HL-60 (cell line): ENCODE measurements around the gene PARP1.

Source experiments
- DNase-seq, 2 experiments: peaks; one replicate each; pipeline ENCODE4 v3.0.0-alpha.2; 2010 to 2020; ENCODE audit warnings: low read depth in 1 of 2, low spot score in 1 of 2
- H3K27ac ChIP-seq: fragments of 250-450 bp; sonication (Bioruptor Pico); replicated peaks from 2 replicates; pipeline ENCODE4 v1.5.1; 2020; ENCODE audit warnings: mild to moderate bottlenecking, moderate library complexity
- H3K27me3 ChIP-seq: fragments of 250-450 bp; sonication (Bioruptor Pico); 2 replicates; pipeline ENCODE4 v1.5.1; 2021; ENCODE audit warnings: mild to moderate bottlenecking, moderate library complexity; ENCODE audit not compliant: insufficient read depth, poor library complexity, severe bottlenecking
- H3K4me3 ChIP-seq: replicated peaks from 2 replicates; pipeline ENCODE4 v1.5.1; 2011; ENCODE audit warnings: mild to moderate bottlenecking, control low read depth, low read length; ENCODE audit not compliant: insufficient read depth
- CTCF ChIP-seq: IDR thresholded peaks from one replicate; pipeline ENCODE4 v1.5.1; 2011; ENCODE audit warnings: low read length, control low read depth, inconsistent platforms; ENCODE audit not compliant: insufficient read depth
- GABPA ChIP-seq: IDR thresholded peaks from 2 replicates; pipeline ENCODE4 v1.6.1; 2012; ENCODE audit warnings: low read depth
- POLR2AphosphoS5 ChIP-seq: IDR thresholded peaks from 2 replicates; pipeline ENCODE4 v1.6.1; 2012; ENCODE audit warnings: low read depth
- REST ChIP-seq: IDR thresholded peaks from 2 replicates; pipeline ENCODE4 v1.6.1; 2012; ENCODE audit warnings: low read depth; ENCODE audit not compliant: insufficient replicate concordance
- SPI1 ChIP-seq: IDR thresholded peaks from 2 replicates; pipeline ENCODE4 v1.6.1; 2012; ENCODE audit warnings: low read depth, mild to moderate bottlenecking, borderline replicate concordance

The PARP1 gene

GRCh38 chr1:226422478-226422877 lies 14.6 kb upstream of the PARP1 start:
- Histone ChIP-seq H3K27me3 (no peaks in the 10 kb centered on the region), H3K4me3 (no peak overlapping the region), H3K27ac (peak overlapping the region; percentile 72)
- no peak for TF ChIP-seq CTCF
- TF ChIP-seq SPI1: no peak; the same call in 1 of the 2 replicates
- TF ChIP-seq REST: no peak
- no peak; the same call in 1 of the 2 replicates for TF ChIP-seq POLR2AphosphoS5
- TF ChIP-seq GABPA: no peak
- peak; percentile 34 to 86 for DNase-seq

GRCh38 chr1:226420897-226421296 lies 13.0 kb upstream of the PARP1 start:
- peak in 1 of 2 experiments; percentile 29 for DNase-seq
- H3K27me3 ChIP-seq: no peaks in the 10 kb centered on the region
- TF ChIP-seq POLR2AphosphoS5 (no peak), CTCF (no peak), SPI1 (peak; percentile 84), GABPA (no peak), REST (no peak)

GRCh38 chr1:226420328-226420727 lies 12.4 kb upstream of the PARP1 start:
- Histone ChIP-seq H3K27me3 (no peaks in the 10 kb centered on the region), H3K4me3 (no peak overlapping the region), H3K27ac (no peak overlapping the region)
- TF ChIP-seq POLR2AphosphoS5: no peak
- TF ChIP-seq GABPA: no peak
- no peak for TF ChIP-seq SPI1
- TF ChIP-seq REST: no peak
- no peak for TF ChIP-seq CTCF
- no peak for DNase-seq

More at GRCh38 chr1:226420897-226421296, 13.0 kb upstream of the PARP1 start:
- Histone ChIP-seq H3K4me3 (no peak overlapping the region), H3K27ac (peak overlapping the region; percentile 72; the same call in 1 of the 2 replicates)
